AG09319 (cell line): ENCODE data around the gene TBK1.

Experiments used
- DNase-seq: peaks from one replicate; pipeline ENCODE4 v3.0.0-alpha.2; 2010; ENCODE audit warnings: low read depth; ENCODE audit errors: extremely low read depth
- CTCF ChIP-seq: IDR thresholded peaks from 2 replicates; pipeline ENCODE4 v1.5.1; 2011; ENCODE audit warnings: low read depth, mild to moderate bottlenecking, inconsistent platforms, low read length, moderate library complexity

TBK1 gene

GRCh38 chr12:64412459-64412858 lies 39.5 kb upstream of the TBK1 start:
- no peak for DNase-seq

GRCh38 chr12:64413884-64414283 lies 38.0 kb upstream of the TBK1 start:
- no peak for TF ChIP-seq CTCF
- no peak for DNase-seq

More at GRCh38 chr12:64412459-64412858, 39.5 kb upstream of the TBK1 start:
- TF ChIP-seq CTCF = no peak

- DNase-seq = no peak
- no peak for TF ChIP-seq CTCF
Measured at GRCh38 chr12:64418209-64418608, 33.7 kb upstream of the TBK1 start.

GRCh38 chr12:64419696-64420095 lies 32.2 kb upstream of the TBK1 start:
- no peak for TF ChIP-seq CTCF
- DNase-seq = no peak

GRCh38 chr12:64427988-64428387 lies 23.9 kb upstream of the TBK1 start:
- no peak for DNase-seq
- no peak for TF ChIP-seq CTCF

GRCh38 chr12:64428956-64429355 lies 23.0 kb upstream of the TBK1 start:
- no peak for DNase-seq
- TF ChIP-seq CTCF = no peak

GRCh38 chr12:64430886-64431285 lies 21.0 kb upstream of the TBK1 start:
- no peak for DNase-seq

More at GRCh38 chr12:64430886-64431285, 21.0 kb upstream of the TBK1 start:
- no peak for TF ChIP-seq CTCF
